Progenitor cell of endocrine pancreas (in vitro differentiated cells): ENCODE results near the gene NOL4L. TPM values are rescaled to one million over a fixed set of nuclear protein-coding genes. Genes with fewer than 3 reads are reported as not detected.

Source experiments
- DNase-seq: peaks from one replicate; pipeline ENCODE4 v3.0.0; 2021; ENCODE audit warnings: low spot score; ENCODE audit not compliant: unreplicated experiment
- H3K27ac Mint-ChIP-seq: 2 replicates; pipeline ENCODE4 v1.8.0; 2021; ENCODE audit warnings: mild to moderate bottlenecking, moderate library complexity, mixed read lengths
- H3K27me3 Mint-ChIP-seq: 2 replicates; pipeline ENCODE4 v1.8.0; 2021; ENCODE audit warnings: mixed read lengths
- H3K36me3 Mint-ChIP-seq: 2 replicates; pipeline ENCODE4 v1.8.0; 2022; ENCODE audit warnings: mixed read lengths; ENCODE audit not compliant: insufficient read depth
- H3K4me1 Mint-ChIP-seq: 2 replicates; pipeline ENCODE4 v1.8.0; 2021; ENCODE audit warnings: low read depth, mixed read lengths
- H3K4me3 Mint-ChIP-seq: 2 replicates; pipeline ENCODE4 v1.8.0; 2021; ENCODE audit warnings: low read depth, mild to moderate bottlenecking, moderate library complexity, mixed read lengths
- H3K9me3 Mint-ChIP-seq: 2 replicates; pipeline ENCODE4 v1.8.0; 2021; ENCODE audit warnings: low read depth, mixed read lengths
- total RNA-seq: library from RNA; stranded (reverse); gene quantifications from 2 replicates; pipeline ENCODE4 v1.2.1, GENCODE V29; 2021
- TF ChIP-seq, protein P1 (sequence below): fragments of 200-600 bp; sonication (generic); IDR thresholded peaks from one replicate; pipeline ENCODE4 v1.5.0; 2021; ENCODE audit warnings: antibody characterized with exemption, mild to moderate bottlenecking; ENCODE audit not compliant: unreplicated experiment

Gene NOL4L
- total RNA-seq, 1 donor from 2014 or later: 90.4 TPM

DNA sequence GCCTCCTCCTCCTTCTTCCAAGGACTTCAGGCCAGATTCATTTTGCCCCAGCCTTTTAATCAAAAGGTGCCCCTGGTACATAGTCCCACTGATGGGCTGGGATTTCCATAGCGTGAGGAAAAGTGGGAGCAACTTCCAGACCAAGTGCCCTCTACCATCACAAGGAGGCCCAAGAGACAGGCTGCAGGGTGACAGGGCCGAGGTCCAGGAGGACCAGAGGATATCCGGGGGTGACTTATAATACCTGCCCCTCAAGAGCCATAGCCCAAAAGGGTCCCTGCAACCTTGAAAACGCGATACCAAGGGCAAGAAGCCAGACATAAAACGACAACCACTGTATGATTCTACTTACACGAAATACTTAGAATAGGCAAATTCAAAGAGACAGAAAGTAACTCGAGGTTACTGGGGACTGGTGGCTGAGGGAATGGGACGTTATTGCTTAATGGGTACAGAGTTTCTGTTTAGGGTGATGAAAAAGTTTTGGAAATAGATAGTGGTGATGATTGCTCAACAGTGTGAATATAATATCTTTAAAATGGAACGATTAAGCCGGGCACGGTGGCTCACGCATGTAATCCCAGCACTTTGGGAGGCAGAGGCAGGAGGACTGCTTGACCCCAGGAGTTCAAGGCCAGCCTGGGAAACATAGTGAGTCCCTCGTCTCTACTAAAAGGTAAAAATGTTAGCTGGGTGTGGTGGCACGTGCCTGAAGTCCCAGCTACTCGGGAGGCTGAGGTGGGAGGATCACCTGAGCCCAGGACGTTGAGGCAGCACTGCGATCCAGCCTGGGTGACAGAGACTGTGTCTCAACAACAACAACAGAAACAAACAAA is 71.9 kb downstream of the NOL4L start:
- no peak for DNase-seq

DNA sequence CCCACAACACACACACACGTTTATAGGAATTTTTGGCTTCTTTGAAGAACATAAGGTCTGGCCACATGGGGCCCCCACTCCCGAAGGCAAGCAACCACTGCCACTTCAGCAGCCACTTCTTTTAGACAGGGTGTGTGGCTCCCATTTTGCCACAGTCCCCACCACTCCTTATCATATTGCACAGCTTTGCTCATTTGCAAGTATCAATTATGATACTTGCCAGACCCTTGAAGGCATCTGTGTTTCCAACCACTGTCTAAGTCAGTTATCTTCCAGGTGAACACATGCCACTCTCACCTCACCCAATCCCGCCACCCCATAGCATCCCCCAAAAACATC is 73.1 kb downstream of the NOL4L start:
- H3K27ac Mint-ChIP-seq: no peak overlapping the region
- DNase-seq: no peak
- peaks cover 46% of the 10 kb centered on the region for H3K4me1 Mint-ChIP-seq
- no peaks in the 10 kb centered on the region for H3K9me3 Mint-ChIP-seq
- H3K36me3 Mint-ChIP-seq: peaks cover 5% of the 10 kb centered on the region
- H3K27me3 Mint-ChIP-seq: peaks cover 28% of the 10 kb centered on the region
- TF ChIP-seq, protein P1, sequence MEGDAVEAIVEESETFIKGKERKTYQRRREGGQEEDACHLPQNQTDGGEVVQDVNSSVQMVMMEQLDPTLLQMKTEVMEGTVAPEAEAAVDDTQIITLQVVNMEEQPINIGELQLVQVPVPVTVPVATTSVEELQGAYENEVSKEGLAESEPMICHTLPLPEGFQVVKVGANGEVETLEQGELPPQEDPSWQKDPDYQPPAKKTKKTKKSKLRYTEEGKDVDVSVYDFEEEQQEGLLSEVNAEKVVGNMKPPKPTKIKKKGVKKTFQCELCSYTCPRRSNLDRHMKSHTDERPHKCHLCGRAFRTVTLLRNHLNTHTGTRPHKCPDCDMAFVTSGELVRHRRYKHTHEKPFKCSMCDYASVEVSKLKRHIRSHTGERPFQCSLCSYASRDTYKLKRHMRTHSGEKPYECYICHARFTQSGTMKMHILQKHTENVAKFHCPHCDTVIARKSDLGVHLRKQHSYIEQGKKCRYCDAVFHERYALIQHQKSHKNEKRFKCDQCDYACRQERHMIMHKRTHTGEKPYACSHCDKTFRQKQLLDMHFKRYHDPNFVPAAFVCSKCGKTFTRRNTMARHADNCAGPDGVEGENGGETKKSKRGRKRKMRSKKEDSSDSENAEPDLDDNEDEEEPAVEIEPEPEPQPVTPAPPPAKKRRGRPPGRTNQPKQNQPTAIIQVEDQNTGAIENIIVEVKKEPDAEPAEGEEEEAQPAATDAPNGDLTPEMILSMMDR: no peak
- H3K4me3 Mint-ChIP-seq: no peak overlapping the region

More for the DNA sequence above, 71.9 kb downstream of the NOL4L start:
- TF ChIP-seq, protein P1: no peak
- H3K36me3 Mint-ChIP-seq: peaks cover 5% of the 10 kb centered on the region
- no peaks in the 10 kb centered on the region for H3K9me3 Mint-ChIP-seq
- peak overlapping the region; percentile 61 for H3K27ac Mint-ChIP-seq
- H3K4me3 Mint-ChIP-seq: no peak overlapping the region
- H3K27me3 Mint-ChIP-seq: peaks cover 31% of the 10 kb centered on the region
- peaks cover 46% of the 10 kb centered on the region for H3K4me1 Mint-ChIP-seq

DNA sequence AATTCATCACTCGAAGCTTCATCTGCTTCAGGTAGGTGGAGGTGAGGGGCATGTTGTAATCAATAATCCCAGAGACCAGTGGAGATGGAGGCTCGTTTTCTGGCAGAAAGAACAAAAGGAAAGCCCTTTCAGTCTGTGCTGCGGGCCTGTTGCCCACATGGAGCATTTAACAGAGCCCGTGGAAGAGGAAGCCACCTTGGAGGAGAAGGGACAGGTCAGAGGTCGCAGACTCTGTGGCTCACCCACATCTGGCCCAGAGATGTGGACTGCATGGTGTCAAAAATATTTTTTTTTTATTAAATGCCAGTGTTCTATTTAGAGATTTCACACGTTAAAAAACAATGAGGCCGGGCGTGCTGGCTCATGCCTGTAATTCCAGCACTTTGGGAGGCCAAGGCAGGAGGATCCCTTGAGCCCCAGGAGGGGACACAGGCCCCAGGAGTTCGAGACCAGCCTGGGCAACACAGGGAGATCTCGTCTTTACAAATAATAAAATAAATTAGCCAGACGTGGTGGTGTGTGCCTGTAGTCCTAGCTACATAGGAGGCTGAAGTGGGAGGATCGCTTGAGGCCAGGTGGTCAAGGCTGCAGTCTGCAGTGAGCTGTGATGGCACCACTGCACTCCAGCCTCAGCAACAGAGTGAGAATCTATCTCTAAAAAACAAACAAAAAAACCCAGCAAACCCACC is 73.6 kb downstream of the NOL4L start:
- Mint-ChIP-seq H3K4me3 (peak overlapping the region; percentile 22), H3K27ac (peak overlapping the region; percentile 66), H3K9me3 (no peaks in the 10 kb centered on the region), H3K4me1 (peaks cover 46% of the 10 kb centered on the region), H3K36me3 (peaks cover 5% of the 10 kb centered on the region), H3K27me3 (peaks cover 28% of the 10 kb centered on the region)
- TF ChIP-seq, protein P1: no peak
- no peak for DNase-seq

DNA sequence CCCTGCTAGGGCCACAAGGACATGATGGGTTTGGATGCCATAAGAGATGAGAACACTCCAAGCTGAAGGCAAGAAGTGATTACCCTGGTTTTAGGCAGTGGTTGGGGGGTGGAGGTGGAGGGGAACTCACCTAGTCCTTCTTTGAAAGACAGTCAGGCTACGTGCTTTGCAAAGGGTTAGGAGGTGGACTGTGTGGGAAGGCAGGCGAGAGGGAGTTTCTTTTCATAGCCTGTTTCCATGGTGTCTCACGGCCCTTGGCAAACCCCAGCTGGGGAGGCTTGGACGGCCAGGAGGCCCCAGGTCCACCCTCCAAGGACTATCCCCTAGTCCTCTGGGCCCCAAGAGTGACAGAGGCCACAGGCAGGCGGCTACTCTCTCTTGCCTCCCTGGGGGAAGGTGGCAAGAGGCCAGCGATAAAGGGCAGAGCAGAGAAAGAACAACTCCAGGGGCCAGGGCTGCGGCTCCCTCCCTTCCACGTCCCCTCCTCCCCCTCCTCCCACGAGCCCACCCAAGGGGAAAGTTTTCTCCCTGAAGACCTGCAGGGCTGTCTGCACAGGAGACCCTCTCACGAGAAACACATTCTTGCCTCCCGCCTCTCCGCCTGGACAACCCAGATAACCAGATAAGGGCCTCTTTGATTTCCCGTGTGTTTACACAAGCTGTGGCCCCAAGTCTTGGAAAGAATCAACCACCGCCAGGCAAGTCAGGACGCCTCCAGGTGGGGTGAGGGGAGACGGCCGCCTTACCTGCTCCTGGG is 74.4 kb downstream of the NOL4L start:
- peak; percentile 38 for DNase-seq
- H3K36me3 Mint-ChIP-seq: peaks cover 3% of the 10 kb centered on the region
- H3K4me3 Mint-ChIP-seq: peak overlapping the region; percentile 22
- peaks cover 42% of the 10 kb centered on the region for H3K4me1 Mint-ChIP-seq
- H3K27me3 Mint-ChIP-seq: peaks cover 21% of the 10 kb centered on the region
- H3K9me3 Mint-ChIP-seq: no peaks in the 10 kb centered on the region
- TF ChIP-seq, protein P1: no peak
- peak overlapping the region; percentile 66 for H3K27ac Mint-ChIP-seq

DNA sequence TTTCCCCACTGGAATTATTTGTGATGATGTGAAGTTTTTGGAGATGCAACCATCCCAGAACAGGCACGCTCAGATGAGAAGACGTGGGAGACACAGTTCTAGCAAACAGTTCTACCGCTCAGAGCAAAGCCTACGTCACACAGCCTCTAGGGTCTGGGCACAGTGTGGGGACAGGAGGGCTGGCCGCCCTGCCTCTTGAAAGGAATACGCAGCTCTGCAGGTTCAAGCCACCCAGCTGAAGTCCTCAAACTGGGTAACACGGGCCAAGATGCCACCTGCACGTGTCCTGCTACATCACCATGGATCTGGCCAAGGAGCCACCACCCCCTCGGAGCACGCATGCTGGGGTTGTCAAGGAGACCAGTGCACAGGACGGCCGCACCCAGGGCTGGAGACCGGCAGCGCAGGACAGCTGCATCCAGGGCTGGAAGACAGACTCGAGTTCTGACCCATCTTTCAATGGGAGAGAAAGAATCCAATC is 75.0 kb downstream of the NOL4L start:
- DNase-seq: peak; percentile 25
- H3K9me3 Mint-ChIP-seq: no peaks in the 10 kb centered on the region
- H3K4me3 Mint-ChIP-seq: no peak overlapping the region
- TF ChIP-seq, protein P1: no peak
- peaks cover 2% of the 10 kb centered on the region for H3K36me3 Mint-ChIP-seq
- H3K4me1 Mint-ChIP-seq: peaks cover 36% of the 10 kb centered on the region
- peak overlapping the region; percentile 6 for H3K27ac Mint-ChIP-seq
- H3K27me3 Mint-ChIP-seq: peaks cover 14% of the 10 kb centered on the region
